ENCODE results near the gene WDR37.
A peak's percentile ranks its signal among the peaks of the same experiment; 100 is the strongest.

DNA sequence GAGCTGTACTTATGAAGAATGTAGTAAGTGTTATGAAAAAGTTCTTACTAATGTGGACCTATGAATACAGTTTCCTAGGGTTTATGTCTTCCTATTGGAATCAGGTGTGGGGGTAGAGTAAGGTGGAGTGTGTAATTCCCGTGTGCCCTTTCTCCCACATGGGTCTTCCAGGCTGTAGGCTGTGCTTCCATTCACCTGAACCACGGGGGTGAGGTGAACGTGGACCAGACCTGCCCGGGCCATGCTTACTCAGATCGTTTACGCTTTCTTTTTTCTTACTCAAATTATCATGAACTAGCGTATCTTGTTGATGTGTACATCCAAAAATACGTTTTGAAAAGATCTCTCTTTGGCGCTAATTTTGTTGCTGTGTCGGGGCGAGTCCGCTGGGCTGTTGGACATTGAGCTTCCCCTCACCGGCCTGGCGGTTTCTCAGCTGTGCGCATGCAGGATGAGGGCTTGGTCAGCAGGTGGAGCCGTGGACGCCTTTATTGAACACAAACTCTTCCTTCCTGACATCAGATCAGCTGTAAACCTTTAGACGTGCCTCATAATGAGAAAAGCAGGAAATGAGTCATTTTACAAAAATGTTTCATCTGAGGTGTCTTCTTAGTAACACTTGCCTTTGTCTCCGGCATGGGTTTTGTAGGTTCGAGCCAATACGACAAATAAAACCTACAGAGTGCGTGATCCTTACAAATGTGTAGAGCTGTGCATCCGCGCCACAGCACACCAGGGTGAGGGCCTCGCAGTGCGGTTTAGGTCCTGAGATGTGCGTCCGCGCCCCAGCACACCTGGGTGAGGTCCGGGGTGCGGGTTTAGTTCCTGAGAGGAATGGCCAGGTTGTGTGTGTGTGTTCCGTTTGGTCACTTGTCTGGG is 53.8 kb downstream of the WDR37 start:
- no peak for TF ChIP-seq POLR2A (IDR thresholded peaks at IDR 0.05; ENCODE audit: low read depth, low read length)
- TF ChIP-seq SPI1 (IDR thresholded peaks at IDR 0.05; ENCODE audit: low read depth, low read length): peak; percentile 43
- no peak for TF ChIP-seq POLR2AphosphoS5 (IDR thresholded peaks at IDR 0.05; ENCODE audit: low read depth, low read length)
- no peak for TF ChIP-seq TAF1 (IDR thresholded peaks at IDR 0.05; ENCODE audit: low read depth, low read length)
- no peak for TF ChIP-seq POU2F2 (IDR thresholded peaks at IDR 0.05; ENCODE audit: low read depth, low read length)
- no peak for TF ChIP-seq PAX5 (IDR thresholded peaks at IDR 0.05; ENCODE audit: insufficient read depth, low read length, severe bottlenecking)
